ENCODE results near the gene PCDHGC3.

Gene PCDHGC3

DNA sequence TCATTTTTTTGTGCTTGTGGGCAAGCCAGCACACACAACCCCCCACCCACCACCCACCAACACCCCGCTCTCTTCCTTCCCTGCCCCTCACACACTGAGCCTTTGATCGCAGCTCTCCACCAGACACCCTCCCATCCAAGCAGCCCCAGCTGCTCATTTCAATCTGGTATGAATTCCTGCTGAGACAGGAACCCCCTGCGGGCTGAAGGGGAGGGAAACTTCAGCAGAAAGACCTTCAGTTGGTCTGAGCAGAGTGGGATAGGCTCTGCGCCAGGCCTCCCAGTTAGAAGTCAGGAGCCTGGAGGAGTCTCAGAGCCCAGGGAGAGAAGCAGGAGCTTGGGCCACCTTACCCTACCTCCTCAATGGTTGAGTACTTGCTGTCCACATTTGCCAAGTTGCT is 20.3 kb downstream of the PCDHGC3 start:
- H3K4me3 ChIP-seq (ENCODE audit: low read length) = no peak overlapping the region
- TF ChIP-seq CTCF (conservative IDR thresholded peaks at IDR 0.05; ENCODE audit: low read depth, low read length) = no peak
- DNase-seq (ENCODE audit: low read depth) = no peak

GRCh38 chr5:141501761-141502160 is 26.0 kb downstream of the PCDHGC3 start:
- no peak for DNase-seq (ENCODE audit: low read depth)
- no peak overlapping the region for H3K4me3 ChIP-seq (ENCODE audit: low read length)
- TF ChIP-seq CTCF (conservative IDR thresholded peaks at IDR 0.05; ENCODE audit: low read depth, low read length) = no peak

GRCh38 chr5:141503681-141504080 is 27.9 kb downstream of the PCDHGC3 start:
- DNase-seq (ENCODE audit: low read depth) = no peak
- no peak overlapping the region for H3K4me3 ChIP-seq (ENCODE audit: low read length)
- TF ChIP-seq CTCF (conservative IDR thresholded peaks at IDR 0.05; ENCODE audit: low read depth, low read length) = no peak

DNA sequence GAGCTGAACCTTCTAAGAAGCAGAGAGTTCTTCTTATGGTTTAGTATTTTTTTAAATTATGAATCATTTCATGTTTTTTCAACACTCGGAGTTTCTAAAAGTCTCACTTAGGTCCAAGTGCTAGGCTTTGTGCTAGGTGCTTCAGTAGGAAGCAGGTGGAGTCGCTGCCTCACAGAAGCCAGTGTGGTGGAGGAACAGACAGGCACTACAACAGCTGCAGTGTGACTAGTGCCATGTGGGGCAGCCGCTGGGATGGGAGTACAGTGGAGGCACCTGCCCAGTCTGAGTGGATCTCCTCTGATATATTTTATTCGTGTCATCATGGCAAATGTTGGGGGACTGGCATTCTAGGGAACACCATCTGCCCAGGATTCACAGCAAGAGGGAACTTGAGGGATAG is 28.4 kb downstream of the PCDHGC3 start:
- no peak overlapping the region for H3K4me3 ChIP-seq (ENCODE audit: low read length)
- TF ChIP-seq CTCF (conservative IDR thresholded peaks at IDR 0.05; ENCODE audit: low read depth, low read length) = no peak
- no peak for DNase-seq (ENCODE audit: low read depth)

- no peak for TF ChIP-seq CTCF (conservative IDR thresholded peaks at IDR 0.05; ENCODE audit: low read depth, low read length)
- no peak overlapping the region for H3K4me3 ChIP-seq (ENCODE audit: low read length)
- DNase-seq (ENCODE audit: low read depth) = no peak
These were observed 30.8 kb downstream of the PCDHGC3 start for GRCh38 chr5:141506381-141507155.

GRCh38 chr5:141507387-141508091 is 31.8 kb downstream of the PCDHGC3 start:
- TF ChIP-seq CTCF (conservative IDR thresholded peaks at IDR 0.05; ENCODE audit: low read depth, low read length) = no peak
- DNase-seq (ENCODE audit: low read depth) = no peak
- no peak overlapping the region for H3K4me3 ChIP-seq (ENCODE audit: low read length)

DNA sequence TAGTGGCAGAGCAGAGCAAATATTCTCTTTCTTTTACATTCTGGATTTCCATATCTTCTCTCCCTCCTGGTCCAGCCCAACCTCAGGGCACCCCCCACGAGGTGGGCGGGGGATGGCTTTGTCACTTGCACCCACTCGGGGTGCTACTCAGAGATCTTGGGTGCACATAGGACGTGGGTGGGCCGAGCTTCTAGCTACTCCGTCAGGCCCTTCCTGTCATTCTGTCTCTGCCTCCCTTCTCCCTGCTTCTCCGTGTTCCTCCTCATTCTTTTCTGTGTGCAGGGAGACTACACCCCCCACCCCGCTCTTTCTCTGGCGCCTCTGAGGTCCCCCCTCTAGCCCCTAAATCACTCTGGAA is 32.7 kb downstream of the PCDHGC3 start:
- no peak overlapping the region for H3K4me3 ChIP-seq (ENCODE audit: low read length)
- no peak for DNase-seq (ENCODE audit: low read depth)
- no peak for TF ChIP-seq CTCF (conservative IDR thresholded peaks at IDR 0.05; ENCODE audit: low read depth, low read length)

Measured in retinal pigment epithelial cell (primary cell).